Non-pigmented ciliary epithelial cell (primary cell): ENCODE data around the gene COMMD9.

Experiments used
- DNase-seq: peaks from one replicate; pipeline ENCODE4 v3.0.0-alpha.2; 2010; ENCODE audit warnings: low read depth

Gene COMMD9

DNA sequence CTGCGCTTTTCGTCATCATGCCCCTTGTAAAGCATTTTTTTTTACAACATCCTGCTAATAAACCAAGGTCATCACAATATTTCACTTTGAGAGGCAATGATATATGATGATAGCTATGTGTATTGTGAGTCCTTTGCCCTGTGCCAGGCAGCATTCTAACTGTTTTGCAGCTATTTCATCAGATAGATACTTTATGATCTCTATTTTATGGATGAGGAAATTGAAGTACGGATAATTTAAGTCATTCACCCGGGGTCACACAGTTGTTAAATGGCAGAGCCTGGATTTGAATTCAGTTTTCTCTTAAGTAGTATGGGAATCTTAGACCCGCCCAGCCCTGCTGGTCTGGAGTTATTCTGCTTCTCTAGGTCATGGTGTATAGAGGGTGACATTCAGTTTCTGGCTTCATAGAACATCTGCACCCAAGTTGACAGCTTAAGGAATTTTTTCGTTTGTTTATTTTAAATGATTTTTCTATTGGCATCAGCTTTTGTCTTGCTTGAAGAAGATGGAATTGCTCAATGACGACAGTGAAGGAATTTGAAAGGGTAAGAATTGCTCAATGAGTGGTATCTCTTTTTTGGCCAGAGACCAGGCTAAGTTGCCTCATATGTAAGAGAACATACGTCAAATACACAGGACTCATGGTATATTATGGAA is 7.8 kb upstream of the COMMD9 start:
- DNase-seq: no peak

DNA sequence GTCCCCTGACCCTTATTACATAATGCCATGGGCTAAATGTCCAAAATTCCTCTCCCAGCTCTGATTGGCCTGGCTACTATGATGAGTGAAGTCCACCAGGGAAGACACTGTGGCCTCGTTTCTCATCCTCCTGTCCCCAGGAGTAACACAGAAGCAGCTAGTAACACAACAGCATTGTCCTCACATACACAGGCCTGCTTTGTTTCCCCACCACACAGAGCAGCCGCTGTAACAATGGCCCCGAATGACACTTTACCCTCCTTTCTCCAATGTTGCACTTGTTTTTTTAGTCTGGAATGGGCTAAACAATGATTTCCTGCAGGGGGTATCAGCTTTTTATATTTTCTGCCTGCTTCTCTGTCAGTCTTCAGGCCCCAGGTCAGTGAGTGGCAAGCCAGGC is 6.7 kb upstream of the COMMD9 start, which contains the start of gene PRR5L:
TSS of gene PRR5L (plus strand) at position 363 of the 400 bp plus-strand sequence. CDS start 104,834 bp downstream, outside the sequence.
- DNase-seq: no peak

- no peak for DNase-seq
Observed at GRCh38 chr11:36292311-36292722, 3.1 kb upstream of the COMMD9 start.

DNA sequence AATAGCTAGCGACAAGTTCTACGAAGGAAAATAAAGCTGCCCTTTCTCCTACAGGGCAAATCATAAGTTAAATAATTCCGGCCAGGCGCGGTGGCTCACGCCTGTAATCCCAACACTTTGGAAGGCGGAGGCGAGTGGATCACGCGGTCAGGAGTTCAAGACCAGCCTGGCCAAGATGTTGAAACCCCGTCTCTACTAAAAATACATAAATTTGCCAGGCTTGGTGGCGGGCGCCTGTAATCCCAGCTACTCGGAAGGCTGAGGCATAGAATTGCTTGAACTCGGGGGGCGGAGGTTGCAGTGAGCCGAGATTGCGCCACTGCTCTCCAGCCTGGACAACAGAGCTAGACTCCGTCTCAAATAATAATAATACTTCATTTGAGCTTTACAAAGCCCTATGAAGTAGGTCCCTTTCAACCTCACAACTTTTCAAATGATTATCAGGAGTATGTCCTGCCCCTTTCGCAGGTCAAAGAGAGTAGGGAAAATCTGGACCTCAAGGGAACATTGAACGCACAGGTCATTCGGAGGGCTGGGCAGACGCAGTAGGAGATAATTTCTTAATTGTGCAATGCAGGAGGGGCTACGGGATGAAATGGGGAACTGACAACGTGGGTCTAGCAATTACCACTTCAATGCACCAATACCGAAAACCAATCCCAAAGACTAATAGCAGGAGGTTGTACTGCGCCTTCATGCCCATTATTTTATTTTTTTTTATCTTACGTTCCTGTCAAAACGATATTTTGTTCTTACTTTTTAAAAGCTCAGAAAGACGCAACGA is 590 bp downstream of the COMMD9 start:
- no peak for DNase-seq

GRCh38 chr11:36282926-36283325 is 6.3 kb downstream of the COMMD9 start:
- DNase-seq: no peak

DNA sequence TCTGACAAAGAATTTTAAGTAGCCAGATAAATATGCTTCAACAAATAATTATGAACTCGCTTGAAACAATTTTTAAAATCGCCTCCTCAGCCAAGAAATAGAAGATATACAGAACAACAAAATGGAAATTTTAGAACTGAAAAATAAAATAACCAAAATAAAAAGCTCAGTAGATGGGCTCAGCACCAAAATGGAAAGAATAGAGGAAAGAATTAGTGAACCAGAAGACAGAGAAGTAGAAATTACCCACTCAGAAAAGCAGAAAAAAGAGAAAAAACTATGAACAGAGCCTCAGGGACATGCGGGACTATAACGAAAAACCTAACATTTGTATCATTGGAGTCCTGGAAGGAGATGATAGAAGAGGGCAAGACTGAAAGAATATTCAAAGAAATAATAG is 7.4 kb downstream of the COMMD9 start:
- DNase-seq: no peak

GRCh38 chr11:36280531-36280930 is 8.7 kb downstream of the COMMD9 start:
- DNase-seq: no peak

DNA sequence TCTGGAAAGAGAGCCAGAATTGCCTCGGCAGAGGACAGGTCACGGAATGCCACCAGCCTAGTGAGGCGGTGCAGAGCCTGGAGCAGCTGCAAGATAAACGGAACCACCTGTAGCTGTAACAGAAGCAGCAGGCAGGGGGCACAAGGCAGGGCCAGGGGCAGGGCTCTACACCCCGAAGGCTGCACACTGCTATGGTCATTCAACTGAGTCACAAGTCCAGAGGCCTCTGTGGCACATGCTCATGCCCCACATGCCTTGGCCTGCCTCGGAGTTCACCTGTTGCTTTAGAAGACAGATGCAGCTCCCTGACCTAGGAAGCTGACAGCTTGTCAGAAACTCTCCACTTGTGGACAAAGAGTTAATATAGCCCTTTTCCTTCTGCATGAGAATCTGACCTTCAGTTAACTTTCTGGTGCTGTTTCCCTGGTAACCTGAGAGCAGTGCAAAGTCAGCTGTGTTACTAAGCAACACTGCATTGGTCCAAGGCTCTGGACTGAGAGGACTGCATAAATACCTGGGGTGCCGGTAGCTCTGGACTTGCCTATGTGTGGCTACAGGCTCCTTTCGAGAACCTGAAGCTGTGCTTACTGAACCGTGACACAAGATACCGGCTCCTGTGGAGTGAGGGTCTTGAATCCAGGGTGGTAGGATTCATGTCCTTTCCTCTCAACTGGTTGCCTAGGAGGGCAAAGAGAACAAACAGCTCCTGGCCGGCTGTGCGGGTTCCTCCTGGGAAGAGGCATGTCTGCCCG is 10.5 kb downstream of the COMMD9 start:
- no peak for DNase-seq

DNA sequence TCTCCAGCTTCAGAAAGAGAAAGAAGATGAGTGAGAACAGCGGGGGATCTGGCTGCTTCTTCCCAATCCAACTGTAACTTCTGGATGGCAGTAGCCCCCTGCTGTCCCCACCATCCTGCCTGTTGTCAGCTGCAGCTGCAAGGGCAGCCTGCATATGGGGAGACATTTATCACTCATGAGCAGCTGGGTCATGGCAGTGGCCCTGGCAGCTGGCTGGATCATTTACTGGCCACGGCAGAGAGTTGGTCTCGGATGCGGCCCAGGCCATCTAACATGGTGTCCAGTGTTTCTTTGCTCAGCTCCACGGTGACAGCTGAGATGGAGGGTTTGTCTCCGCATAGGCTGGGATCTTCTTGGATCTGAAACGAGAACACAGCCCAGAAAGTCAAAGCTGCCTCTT is 14.8 kb downstream of the COMMD9 start:
- DNase-seq: no peak

DNA sequence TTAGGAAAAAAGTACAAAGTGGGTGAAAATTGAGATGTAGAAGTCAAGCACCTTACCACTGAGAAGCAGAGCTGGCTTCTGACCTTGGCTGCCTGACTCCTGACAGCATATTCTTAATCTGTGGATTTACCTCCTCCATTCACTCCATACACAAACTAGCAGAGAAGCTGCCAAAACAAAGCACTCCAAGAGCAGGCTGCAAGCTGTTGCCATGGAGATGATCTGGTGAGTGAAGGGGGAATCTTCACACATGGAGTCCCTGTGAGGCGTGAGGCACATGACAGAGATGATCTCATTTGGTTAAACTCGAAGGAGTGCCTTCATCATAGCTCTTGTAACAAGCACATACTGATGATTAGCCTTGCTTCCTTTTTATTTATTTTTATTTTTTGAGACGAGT is 16.1 kb downstream of the COMMD9 start:
- no peak for DNase-seq

- no peak for DNase-seq
Observed at GRCh38 chr11:36271794-36272407, 17.3 kb downstream of the COMMD9 start.

DNA sequence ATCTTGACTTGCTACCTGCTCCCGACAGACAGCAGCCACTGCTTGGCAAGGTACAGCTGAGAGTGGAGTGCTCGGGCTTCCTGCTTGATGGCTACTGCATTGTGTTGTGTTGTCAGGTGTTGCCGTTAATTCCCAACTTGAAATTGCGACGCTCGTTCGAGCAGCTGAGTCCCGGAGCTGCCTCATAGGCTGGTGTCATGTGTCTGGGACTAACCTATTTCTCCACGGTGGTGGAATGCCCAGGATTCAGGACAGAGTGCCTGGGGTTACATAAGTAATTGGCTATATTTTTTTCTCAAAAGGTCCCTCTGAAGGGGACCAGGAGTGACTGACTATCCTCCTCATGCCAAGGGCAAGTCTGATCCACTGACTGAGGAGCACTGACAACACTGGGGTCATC is 18.5 kb downstream of the COMMD9 start:
- DNase-seq: no peak

- DNase-seq: no peak
Observed at GRCh38 chr11:36268337-36268985, 20.8 kb downstream of the COMMD9 start.

DNA sequence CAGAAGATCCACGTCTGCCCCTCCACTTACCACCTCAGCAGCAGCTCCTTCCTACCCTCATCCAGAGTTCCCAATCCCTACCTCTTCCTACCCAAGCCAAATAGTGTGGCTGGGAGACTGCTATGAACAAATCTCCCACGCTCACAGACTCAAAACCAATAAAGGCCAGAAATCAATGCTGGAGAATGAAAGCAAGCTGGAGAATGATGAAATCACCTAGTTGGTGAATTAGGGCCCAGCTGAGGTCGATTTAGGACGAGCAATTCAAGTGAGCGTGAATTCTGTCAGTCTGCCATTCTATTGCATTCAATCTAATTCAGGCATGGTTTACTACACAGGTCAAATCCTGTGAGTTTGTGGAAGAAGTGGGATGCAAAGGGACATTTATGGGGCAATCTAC is 22.5 kb downstream of the COMMD9 start:
- no peak for DNase-seq

DNA sequence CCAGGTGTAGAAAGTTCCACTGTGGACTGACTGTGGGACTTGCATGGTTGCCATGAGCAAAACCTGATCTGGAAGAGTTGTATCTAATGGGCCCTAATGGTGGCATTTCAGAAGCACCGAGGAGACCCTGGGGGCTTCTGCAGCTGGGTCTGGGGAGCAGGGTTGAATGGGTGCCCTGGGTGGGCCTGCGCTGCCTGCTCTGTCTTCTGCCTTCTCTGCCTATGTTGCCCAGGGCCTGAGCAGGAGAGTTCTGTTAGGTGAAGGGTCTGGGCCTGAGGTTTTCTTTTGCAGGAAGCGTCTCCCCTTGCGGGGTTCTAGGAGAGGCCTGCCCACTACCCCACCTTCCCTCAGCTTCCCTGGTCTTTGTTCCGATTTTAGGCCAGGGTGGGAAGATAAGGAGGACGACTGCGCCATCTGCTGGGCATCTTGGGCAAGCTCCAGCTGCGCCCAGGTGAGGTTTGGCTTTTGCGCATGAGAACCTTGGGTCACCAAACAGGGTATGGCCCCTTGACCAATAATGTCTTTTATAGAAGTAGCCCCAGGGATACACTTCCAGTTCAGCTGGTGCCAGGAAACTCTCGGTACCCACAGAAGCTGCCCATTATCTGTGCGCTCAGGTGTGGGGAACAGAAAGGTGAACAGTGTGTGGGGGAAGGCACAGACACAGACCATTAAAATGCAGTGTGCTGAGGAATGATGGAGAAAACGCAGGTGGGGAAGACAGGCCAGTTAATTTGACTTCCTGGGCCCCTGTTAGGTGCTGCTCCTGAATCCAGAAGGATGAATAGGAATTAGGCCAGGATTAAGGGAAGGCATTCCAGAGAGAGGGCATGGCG is 23.2 kb downstream of the COMMD9 start:
- no peak for DNase-seq

DNA sequence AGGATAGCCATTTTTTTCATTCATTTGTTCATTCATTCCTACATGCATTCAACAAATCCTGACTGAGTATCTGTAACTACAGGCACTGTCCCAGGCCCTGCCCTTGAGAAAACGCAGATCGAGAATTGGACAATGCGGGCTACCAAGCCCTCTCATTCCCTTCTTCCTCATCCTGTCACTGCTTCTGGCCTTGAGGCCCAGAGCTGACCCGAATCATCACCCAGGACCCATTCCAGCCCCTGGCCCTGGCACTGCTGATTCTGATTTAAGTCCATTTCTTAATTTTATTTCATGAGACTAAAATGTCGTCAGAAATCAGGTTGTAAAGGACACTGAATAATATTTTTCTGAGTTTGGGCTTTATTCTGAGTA is 24.3 kb downstream of the COMMD9 start:
- no peak for DNase-seq

GRCh38 chr11:36264011-36264972 is 24.9 kb downstream of the COMMD9 start:
- DNase-seq: no peak

DNA sequence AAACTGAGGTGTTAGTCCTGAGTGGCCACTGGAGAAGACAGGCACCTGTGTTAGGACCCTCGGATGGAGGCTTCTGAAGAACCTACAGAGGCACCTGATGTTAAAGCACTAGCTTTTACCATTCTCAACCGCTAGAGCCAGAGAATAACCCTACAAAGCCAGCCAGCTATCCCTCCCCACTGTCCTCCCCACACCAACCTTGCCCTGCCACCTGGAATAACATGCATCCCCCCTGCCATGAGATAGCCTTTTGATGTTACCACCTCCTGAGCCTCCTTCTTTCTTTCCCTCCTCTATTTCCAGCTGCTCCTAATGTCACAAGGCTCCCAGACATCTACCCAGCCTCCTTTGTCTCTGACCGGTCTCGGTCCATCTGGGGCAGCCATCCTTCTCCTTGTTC is 28.1 kb downstream of the COMMD9 start:
- no peak for DNase-seq

DNA sequence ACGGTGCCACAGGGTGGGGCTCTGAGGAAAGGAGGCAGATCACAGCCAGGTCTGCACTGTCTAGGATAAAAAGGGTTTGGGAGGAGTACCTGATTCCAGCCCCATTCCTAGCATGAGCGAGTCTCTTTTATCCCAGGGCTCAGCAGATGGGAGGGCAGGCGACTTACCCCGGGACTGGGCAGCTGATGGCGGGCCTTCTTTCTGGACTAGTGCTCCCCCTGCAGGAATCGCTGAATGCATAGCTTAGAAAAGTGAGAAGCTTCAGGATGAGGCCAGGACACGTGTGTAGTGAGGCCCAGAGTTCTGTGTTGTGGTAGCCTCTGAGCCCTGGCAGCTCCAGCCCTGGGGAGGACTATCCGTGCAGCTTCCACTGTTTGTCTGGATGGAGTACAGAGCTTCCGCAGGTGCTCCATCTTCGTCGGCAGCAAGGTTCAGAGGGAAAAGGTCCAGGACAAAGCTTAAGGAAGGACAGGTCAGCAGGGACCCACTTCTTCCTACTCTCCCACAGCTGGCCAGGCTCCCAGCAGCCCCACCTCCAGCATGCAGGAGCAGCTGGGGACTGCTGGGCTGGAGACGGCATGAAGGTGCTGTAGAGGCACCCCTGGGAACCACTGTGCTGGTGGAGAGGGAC is 30.4 kb downstream of the COMMD9 start:
- peak; percentile 48 for DNase-seq
